Skeletal muscle tissue (tissue), 4 donors: Measurements from ENCODE around the gene NKAIN2. TPM values are rescaled to one million over a fixed set of nuclear protein-coding genes. Genes with fewer than 3 reads are reported as not detected.

Experiments used
- H3K27ac ChIP-seq: one replicate; pipeline ENCODE4 v1.7.0; 2013; ENCODE audit warnings: mild to moderate bottlenecking, low read depth, low read length, inconsistent platforms
- H3K27me3 ChIP-seq, 3 donors: one replicate each; pipeline ENCODE4 v1.7.0; 2013; ENCODE audit warnings: low read length in 3 of 3; ENCODE audit not compliant: control insufficient read depth in 3 of 3, insufficient read depth in 3 of 3
- H3K36me3 ChIP-seq, 3 donors: one replicate each; pipeline ENCODE4 v1.7.0; 2013; ENCODE audit warnings: low read length in 3 of 3; ENCODE audit not compliant: control insufficient read depth in 3 of 3, insufficient read depth in 3 of 3
- H3K4me1 ChIP-seq, 3 donors: one replicate each; pipeline ENCODE4 v1.7.0; 2013; ENCODE audit warnings: low read length in 3 of 3, mild to moderate bottlenecking in 3 of 3; ENCODE audit not compliant: control insufficient read depth in 3 of 3, insufficient read depth in 3 of 3
- H3K4me3 ChIP-seq, 3 donors: one replicate each; pipeline ENCODE4 v1.7.0; 2013; ENCODE audit warnings: low read length in 3 of 3
- H3K9ac ChIP-seq, 3 donors: one replicate each; pipeline ENCODE4 v1.7.0; 2013; ENCODE audit warnings: low read length in 3 of 3, mild to moderate bottlenecking in 3 of 3, moderate library complexity in 2 of 3, low read depth in 1 of 3
- H3K9me3 ChIP-seq, 3 donors: one replicate each; pipeline ENCODE4 v1.7.0; 2013; ENCODE audit warnings: low read length in 3 of 3; ENCODE audit not compliant: control insufficient read depth in 3 of 3
- total RNA-seq: library from RNA; depleted of rRNA; stranded (reverse); fragments of >200 nt; gene quantifications from one replicate; pipeline ENCODE4 v1.2.3, GENCODE V29; 2014
- donor health status: Osteomylitis.

NKAIN2 gene
- total RNA-seq, 1 donor from 2014 or later, result 3.1 TPM

DNA sequence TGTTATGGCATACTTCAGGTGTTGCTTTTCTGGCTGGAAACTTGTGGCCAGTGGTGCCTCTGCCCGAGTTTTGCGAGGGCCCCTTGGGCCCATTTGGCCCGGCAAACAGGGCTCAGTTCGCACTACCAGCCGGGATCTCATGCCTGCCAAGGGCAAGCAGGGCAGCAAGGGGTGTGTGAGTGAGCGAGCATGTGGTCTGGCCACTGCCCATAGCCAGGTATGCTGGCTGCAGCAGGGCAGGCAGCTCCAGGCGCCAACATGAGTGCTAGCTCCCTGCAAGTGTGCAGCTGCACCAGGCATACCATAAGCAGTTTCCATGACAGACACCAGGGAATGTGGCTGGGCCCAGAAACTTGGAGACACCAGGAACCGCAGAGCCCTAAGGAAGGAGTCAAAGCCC is 389.5 kb downstream of the NKAIN2 start:
- H3K9ac ChIP-seq, result no peak overlapping the region
- H3K36me3 ChIP-seq, result no peaks in the 10 kb centered on the region
- no peaks in the 10 kb centered on the region for H3K4me1 ChIP-seq
- H3K9me3 ChIP-seq, result no peaks in the 10 kb centered on the region
- no peaks in the 10 kb centered on the region for H3K27me3 ChIP-seq
- H3K4me3 ChIP-seq, result no peak overlapping the region
- H3K27ac ChIP-seq, result no peak overlapping the region

DNA sequence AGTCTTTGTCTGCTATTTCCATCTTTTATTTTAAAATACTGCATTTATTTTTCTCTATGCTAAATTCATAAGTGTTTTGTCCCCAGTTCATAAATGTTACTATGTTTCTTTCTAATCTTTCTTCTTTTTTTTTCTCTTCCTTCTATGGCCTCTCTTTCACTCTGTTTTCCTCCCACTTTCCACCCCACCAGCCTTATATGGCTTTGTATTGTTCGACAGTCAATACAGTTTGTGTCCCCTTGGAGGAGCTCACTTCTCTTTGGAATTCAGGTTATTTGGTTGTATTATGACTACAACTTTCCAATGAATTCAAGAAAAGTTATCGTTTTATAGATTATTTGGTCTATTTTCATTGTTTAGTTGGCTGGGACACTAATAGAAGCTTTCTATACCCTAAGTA is 393.5 kb downstream of the NKAIN2 start:
- no peak overlapping the region for H3K27ac ChIP-seq
- H3K27me3 ChIP-seq, result no peaks in the 10 kb centered on the region
- no peaks in the 10 kb centered on the region for H3K36me3 ChIP-seq
- no peak overlapping the region for H3K4me3 ChIP-seq
- no peaks in the 10 kb centered on the region for H3K4me1 ChIP-seq
- H3K9ac ChIP-seq, result no peak overlapping the region
- H3K9me3 ChIP-seq, result no peaks in the 10 kb centered on the region

DNA sequence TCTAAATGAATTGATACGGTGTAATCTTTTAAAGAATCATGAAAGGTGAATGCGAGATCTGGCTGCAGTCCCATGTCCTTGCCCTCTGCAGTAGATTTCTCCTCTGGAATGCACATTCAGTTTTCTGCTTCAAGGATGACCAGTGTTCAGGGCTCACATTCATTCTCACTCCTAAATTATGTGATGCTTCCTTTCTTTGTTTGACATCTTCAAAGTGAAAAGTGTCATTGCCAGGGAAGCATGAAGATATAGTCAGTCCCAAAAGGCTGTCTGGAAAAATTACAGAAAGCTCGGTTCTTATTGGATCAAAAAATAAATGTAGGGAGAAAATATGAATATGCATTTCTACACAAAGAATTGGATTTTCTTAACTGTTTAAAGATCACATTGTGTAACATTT is 395.6 kb downstream of the NKAIN2 start:
- Histone ChIP-seq H3K27me3 (no peaks in the 10 kb centered on the region), H3K9ac (no peak overlapping the region), H3K36me3 (no peaks in the 10 kb centered on the region)

GRCh38 chr6:124200661-124201060 is 397.0 kb downstream of the NKAIN2 start:
- no peak overlapping the region for H3K4me3 ChIP-seq
- no peaks in the 10 kb centered on the region for H3K9me3 ChIP-seq
- no peak overlapping the region for H3K27ac ChIP-seq

More for the DNA sequence above, 395.6 kb downstream of the NKAIN2 start:
- Histone ChIP-seq H3K9me3 (no peaks in the 10 kb centered on the region), H3K4me1 (peaks cover 0 to 3% (median 0%) of the 10 kb centered on the region in 3 donors), H3K4me3 (no peak overlapping the region), H3K27ac (no peak overlapping the region)

DNA sequence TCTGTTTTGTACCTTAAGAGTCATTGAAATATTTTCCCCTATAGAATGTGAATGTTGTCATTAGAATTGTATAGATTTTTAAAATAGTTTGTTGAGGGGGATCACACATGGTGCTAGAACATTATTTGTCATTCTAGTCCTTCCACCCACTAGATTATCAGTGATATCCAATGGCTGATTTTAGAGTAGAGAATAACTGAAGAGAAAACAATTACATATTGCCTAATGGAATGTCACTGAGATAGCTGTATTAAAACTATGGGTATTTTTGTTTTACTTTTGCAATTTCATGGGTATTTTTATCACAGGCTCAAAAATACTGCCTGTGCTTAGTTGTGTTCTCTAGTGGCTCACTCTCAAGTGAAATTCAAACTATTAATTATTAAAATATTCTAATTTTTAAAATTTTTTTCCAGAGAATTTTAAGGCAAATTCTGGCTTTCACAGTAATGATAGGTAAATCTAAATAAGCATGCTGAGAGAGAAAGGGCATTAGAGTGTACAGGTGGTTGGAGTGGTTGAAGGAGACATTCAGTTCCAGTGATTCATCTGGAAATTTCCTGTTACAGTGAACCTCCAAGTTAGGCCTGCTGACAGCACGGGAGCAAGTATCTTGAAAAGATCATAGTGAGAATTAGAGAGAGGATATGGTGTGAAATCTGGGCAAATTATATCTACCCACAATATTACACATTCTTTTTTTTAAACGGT is 399.6 kb downstream of the NKAIN2 start:
- H3K4me3 ChIP-seq, result no peak overlapping the region
- H3K27ac ChIP-seq, result no peak overlapping the region
- H3K36me3 ChIP-seq, result no peaks in the 10 kb centered on the region
- H3K27me3 ChIP-seq, result no peaks in the 10 kb centered on the region
- H3K4me1 ChIP-seq, result peaks cover 0 to 3% (median 0%) of the 10 kb centered on the region in 3 donors
- H3K9ac ChIP-seq, result no peak overlapping the region
- no peaks in the 10 kb centered on the region for H3K9me3 ChIP-seq

More at GRCh38 chr6:124200661-124201060, 397.0 kb downstream of the NKAIN2 start:
- Histone ChIP-seq H3K36me3 (no peaks in the 10 kb centered on the region), H3K4me1 (peaks cover 0 to 3% (median 0%) of the 10 kb centered on the region in 3 donors), H3K9ac (no peak overlapping the region), H3K27me3 (no peaks in the 10 kb centered on the region)

DNA sequence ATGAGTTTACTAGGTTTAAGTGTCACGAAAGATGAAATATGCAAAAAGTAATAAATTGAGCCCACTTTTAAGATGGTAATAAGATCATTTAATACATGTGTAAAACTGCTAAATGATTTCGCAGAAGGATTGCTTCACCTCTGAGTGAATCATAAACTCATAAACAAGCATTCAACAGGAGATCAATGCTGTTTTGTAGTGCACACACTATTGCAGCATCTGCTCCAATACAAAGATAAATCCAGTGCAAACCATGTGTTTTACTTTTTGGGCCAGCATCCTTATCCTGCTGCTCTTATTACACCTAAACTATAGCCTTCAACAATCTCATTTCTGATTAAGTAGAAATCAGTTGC is 400.1 kb downstream of the NKAIN2 start:
- Histone ChIP-seq H3K4me3 (no peak overlapping the region), H3K27ac (no peak overlapping the region), H3K36me3 (no peaks in the 10 kb centered on the region), H3K9me3 (no peaks in the 10 kb centered on the region), H3K9ac (no peak overlapping the region), H3K27me3 (no peaks in the 10 kb centered on the region), H3K4me1 (peaks cover 0 to 3% (median 0%) of the 10 kb centered on the region in 3 donors)

DNA sequence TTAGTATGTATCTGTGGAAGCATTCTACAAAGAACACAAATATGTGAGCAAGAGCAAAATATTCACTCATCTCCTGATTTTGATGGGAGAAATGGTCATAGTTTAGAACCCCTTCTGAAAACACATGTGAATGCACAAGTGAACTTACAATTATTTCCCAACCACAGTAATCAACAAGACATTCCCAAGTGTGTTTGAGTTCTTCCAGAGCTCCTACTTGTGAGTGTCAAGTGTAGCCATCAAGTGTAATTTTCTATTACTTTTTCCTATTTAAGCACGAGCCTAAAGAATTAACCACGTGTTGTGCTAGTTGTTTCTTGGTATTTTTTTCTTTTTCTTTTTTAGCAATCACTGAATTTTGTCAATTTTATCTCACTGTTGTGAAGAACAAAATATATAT is 402.3 kb downstream of the NKAIN2 start:
- Histone ChIP-seq H3K4me3 (no peak overlapping the region), H3K4me1 (peaks cover 0 to 3% (median 0%) of the 10 kb centered on the region in 3 donors), H3K27me3 (no peaks in the 10 kb centered on the region), H3K9me3 (no peaks in the 10 kb centered on the region), H3K9ac (no peak overlapping the region), H3K36me3 (no peaks in the 10 kb centered on the region), H3K27ac (no peak overlapping the region)

GRCh38 chr6:124223611-124224345 is 420.1 kb downstream of the NKAIN2 start:
- H3K4me3 ChIP-seq, result no peak overlapping the region
- no peaks in the 10 kb centered on the region for H3K9me3 ChIP-seq
- H3K36me3 ChIP-seq, result no peaks in the 10 kb centered on the region
- H3K4me1 ChIP-seq, result no peaks in the 10 kb centered on the region
- H3K27me3 ChIP-seq, result no peaks in the 10 kb centered on the region
- no peak overlapping the region for H3K9ac ChIP-seq
- no peak overlapping the region for H3K27ac ChIP-seq

DNA sequence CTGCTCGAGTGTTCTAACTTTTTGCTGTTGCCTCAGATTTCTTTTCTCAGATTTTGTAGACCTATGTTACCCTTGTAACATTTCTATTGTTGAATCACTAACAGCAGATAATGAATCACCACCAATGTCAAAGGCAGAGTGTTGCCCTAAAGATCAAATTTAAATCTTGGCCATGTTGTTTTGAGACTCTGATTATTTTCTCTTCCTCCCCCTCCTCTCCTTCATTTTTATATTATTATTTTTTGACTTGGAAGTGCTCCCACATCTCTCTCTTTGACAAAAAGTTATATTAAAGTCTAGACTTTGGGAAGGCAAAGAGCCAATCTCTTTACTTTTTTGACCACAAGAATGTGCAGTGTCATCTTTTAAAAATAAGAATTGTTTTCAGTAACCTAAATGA is 422.7 kb downstream of the NKAIN2 start:
- H3K4me1 ChIP-seq, result no peaks in the 10 kb centered on the region
- no peaks in the 10 kb centered on the region for H3K9me3 ChIP-seq
- no peak overlapping the region for H3K9ac ChIP-seq
- H3K4me3 ChIP-seq, result no peak overlapping the region
- no peak overlapping the region for H3K27ac ChIP-seq
- no peaks in the 10 kb centered on the region for H3K27me3 ChIP-seq
- H3K36me3 ChIP-seq, result no peaks in the 10 kb centered on the region

- Histone ChIP-seq H3K36me3 (no peaks in the 10 kb centered on the region), H3K9me3 (no peaks in the 10 kb centered on the region), H3K4me3 (no peak overlapping the region), H3K9ac (no peak overlapping the region), H3K4me1 (no peaks in the 10 kb centered on the region), H3K27ac (no peak overlapping the region), H3K27me3 (no peaks in the 10 kb centered on the region)
Observed at GRCh38 chr6:124233221-124233620, 429.6 kb downstream of the NKAIN2 start.
